ENCODE measurements around the gene NPTXR.

Gene NPTXR

DNA sequence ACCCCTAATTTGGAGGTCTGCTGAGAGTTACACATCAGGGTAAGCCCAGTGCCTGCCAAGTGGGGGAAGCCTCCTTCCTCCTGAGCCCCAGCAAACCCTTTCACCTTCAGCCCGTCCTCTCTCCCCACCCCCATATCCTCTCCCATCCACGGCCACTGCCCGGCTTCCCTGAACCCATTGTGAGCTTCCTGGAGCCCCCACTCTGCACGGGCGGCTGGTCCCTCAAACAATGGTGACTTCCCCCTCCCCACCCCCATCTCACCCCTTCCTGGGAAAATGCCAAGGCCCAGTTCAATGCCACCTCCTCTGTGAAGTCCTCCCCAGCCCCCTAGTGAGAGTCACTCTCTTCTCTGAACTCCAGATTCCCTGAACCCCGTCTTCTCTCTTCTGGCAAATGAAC lies 67.7 kb downstream of the NPTXR start:
- in situ Hi-C loops (cut with MboI; ENCODE audit: low pct_unique_long_range_greater_than_20kb, low sequenced_read_pairs, unreplicated experiment): no loop called here
- DNase-seq (ENCODE audit: low spot score): no peak
- TF ChIP-seq, protein P1, sequence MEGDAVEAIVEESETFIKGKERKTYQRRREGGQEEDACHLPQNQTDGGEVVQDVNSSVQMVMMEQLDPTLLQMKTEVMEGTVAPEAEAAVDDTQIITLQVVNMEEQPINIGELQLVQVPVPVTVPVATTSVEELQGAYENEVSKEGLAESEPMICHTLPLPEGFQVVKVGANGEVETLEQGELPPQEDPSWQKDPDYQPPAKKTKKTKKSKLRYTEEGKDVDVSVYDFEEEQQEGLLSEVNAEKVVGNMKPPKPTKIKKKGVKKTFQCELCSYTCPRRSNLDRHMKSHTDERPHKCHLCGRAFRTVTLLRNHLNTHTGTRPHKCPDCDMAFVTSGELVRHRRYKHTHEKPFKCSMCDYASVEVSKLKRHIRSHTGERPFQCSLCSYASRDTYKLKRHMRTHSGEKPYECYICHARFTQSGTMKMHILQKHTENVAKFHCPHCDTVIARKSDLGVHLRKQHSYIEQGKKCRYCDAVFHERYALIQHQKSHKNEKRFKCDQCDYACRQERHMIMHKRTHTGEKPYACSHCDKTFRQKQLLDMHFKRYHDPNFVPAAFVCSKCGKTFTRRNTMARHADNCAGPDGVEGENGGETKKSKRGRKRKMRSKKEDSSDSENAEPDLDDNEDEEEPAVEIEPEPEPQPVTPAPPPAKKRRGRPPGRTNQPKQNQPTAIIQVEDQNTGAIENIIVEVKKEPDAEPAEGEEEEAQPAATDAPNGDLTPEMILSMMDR (IDR thresholded peaks at IDR 0.05; ENCODE audit: extremely low read depth, insufficient read depth, missing control alignments): no peak

DNA sequence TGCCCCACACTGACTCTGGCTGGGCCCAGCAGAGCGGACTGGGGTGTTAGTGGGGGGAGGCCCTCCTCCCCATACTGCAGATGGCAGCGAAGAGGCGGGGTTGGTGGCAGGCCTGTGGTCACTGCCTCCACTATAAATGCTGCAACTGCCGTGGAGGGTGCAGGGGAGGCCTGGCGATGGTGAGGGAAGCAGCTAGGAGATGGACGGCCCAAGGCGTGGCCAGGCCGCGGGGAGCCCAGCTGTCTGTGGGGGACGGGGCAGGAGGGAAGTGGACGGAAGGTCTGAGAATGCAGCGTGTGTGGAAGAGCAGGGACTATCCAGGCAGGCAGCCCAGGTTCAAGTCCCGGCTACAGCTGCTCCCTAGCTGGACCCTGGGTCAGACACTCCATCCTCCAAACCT lies 68.2 kb downstream of the NPTXR start:
- in situ Hi-C loops (cut with MboI; ENCODE audit: low pct_unique_long_range_greater_than_20kb, low sequenced_read_pairs, unreplicated experiment): no loop called here
- DNase-seq (ENCODE audit: low spot score): no peak
- TF ChIP-seq, protein P1 (IDR thresholded peaks at IDR 0.05; ENCODE audit: extremely low read depth, insufficient read depth, missing control alignments): no peak

DNA sequence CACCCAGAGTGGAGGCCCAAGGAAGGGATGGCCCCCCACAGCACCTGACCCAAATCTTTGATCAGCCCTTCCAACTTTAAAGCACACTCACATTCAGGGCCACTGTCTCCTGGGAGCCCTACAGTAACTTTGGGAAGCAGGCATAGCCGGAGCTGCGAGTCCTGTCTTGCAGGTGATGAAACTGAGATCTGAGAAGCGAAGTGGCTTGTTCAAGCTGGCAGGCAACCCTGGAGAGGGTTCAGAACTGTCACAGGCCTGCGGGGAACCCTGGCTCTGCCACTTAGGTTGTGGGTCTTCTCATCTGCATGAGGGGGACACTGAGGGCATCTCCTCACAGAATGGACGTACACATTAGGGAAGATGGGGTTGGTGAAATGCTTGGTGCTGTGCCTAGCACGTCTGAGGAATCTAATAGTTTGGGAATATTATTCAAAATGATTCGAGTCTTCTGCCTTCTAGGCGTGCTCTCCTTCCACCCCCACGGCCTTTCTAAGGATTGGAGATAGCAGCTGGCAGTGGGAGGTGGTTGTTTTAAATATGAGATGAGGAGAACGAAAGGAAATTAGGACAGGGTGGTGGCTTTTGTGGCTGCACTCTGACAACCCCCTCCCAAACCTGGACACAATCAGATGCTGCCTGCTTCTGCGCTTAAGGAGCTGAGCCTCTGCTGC lies 69.2 kb downstream of the NPTXR start:
- TF ChIP-seq, protein P1 (IDR thresholded peaks at IDR 0.05; ENCODE audit: extremely low read depth, insufficient read depth, missing control alignments): no peak
- in situ Hi-C loops (cut with MboI; ENCODE audit: low pct_unique_long_range_greater_than_20kb, low sequenced_read_pairs, unreplicated experiment): no loop called here
- no peak for DNase-seq (ENCODE audit: low spot score)

DNA sequence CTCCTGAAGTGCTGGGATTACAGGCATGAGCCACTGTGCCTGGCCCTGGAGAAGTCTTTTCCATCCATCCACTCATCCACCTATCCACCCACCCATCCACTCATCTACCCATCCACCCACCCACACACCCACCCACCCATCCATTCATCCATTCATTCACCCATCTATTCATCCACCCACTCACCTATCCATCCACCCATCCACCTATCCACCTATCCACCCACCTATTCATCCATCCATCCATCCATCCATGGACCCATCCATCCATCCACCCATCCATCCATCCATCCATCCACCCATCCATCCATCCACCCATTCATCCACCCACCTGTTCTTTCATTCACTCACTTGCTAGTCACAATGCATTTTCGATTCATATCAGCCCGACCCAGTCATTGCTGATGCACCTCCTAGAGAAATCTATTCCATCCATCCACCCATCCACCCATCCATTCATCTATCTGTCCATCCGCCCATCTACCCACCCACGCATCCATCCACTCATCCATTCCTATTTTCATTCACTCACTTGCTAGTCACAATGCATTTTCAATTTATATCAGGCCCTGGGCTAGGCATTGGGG lies 70.4 kb downstream of the NPTXR start:
- in situ Hi-C loops (cut with MboI; ENCODE audit: low pct_unique_long_range_greater_than_20kb, low sequenced_read_pairs, unreplicated experiment): no loop called here
- TF ChIP-seq, protein P1 (IDR thresholded peaks at IDR 0.05; ENCODE audit: extremely low read depth, insufficient read depth, missing control alignments): no peak
- DNase-seq (ENCODE audit: low spot score): no peak

DNA sequence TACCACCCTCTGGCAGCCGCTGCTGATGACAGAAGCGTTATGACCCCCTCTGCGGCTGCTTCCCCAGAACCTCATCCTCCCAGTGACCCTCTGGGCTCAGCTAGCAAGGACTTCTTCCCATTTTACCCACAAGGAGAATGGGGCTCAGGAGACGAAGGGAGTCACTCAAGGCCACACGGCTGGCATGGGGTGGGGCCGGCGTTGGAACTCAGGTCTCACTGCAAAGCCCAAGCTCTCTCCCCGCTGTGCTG lies 71.3 kb downstream of the NPTXR start:
- TF ChIP-seq, protein P1 (IDR thresholded peaks at IDR 0.05; ENCODE audit: extremely low read depth, insufficient read depth, missing control alignments): no peak
- in situ Hi-C loops (cut with MboI; ENCODE audit: low pct_unique_long_range_greater_than_20kb, low sequenced_read_pairs, unreplicated experiment): no loop called here
- no peak for DNase-seq (ENCODE audit: low spot score)

DNA sequence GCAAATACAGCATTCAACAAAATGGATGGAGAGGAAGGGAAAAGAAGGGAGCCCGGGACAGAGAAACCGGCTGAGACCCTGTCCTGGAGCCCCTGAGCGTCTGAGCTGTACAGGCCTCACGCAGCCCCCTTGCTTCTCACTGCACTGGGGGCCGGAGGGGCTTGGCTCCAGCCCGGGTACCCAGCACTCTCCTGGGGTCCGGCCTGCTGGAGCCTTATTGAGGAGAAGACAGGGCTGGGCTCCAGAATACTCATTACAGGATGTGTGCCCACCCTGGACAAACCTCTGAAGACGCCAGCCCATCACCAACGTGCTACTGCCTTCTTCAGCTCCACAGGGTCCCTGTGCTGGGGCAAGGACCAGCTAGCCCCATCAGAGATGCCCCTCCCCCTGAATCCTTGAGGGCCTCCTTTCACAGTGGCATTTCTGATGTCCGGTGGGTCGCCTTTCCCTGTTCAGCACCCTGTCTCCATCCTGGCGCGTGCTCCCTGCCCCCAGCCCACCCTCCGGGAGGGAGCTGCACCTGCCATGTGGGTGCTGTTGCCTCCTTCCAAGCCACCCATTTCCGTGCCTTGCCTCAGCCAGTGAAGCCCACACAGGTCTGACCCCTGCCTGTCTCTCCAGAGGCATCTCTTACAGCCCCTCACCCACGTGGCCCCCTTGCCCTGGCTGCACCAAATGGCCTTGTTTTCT lies 73.4 kb downstream of the NPTXR start:
- in situ Hi-C loops (cut with MboI; ENCODE audit: low pct_unique_long_range_greater_than_20kb, low sequenced_read_pairs, unreplicated experiment): no loop called here

More for the DNA sequence above, 73.4 kb downstream of the NPTXR start:
- TF ChIP-seq, protein P1 (IDR thresholded peaks at IDR 0.05; ENCODE audit: extremely low read depth, insufficient read depth, missing control alignments): no peak
- DNase-seq (ENCODE audit: low spot score): no peak
